Adrenal gland (tissue), 5 donors: Measurements from ENCODE around the gene NSD1.

Experiments used
- CTCF ChIP-seq, 6 experiments: fragments of 450-650 bp in 4 of 6; fragments of 200-600 bp in 2 of 6; sonication (generic) in 1 of 6; IDR thresholded peaks; 1 replicate in 5 of 6; 2 replicates in 1 of 6; pipeline versions ENCODE4 v1.5.1 to v1.8.0; 2016 to 2021; ENCODE audit warnings: antibody characterized with exemption in 6 of 6, mild to moderate bottlenecking in 2 of 6, moderate library complexity in 1 of 6
- POLR2A ChIP-seq, 2 donors: fragments of 450-650 bp; IDR thresholded peaks; one replicate each; pipeline ENCODE4 v1.6.1; 2017; ENCODE audit warnings: antibody characterized with exemption in 2 of 2, mild to moderate bottlenecking in 2 of 2, moderate library complexity in 1 of 2
- donor health status: DM: no; HTN: no; CAD: no.

- TF ChIP-seq CTCF (IDR thresholded peaks at IDR 0.05) (no peak), POLR2A (IDR thresholded peaks at IDR 0.05) (no peak)
Observed at GRCh38 chr5:177130211-177131018, 3.2 kb upstream of the NSD1 start.
